ENCODE data around the gene TMEM200B. TPM values are rescaled to one million over a fixed set of nuclear protein-coding genes. Genes with fewer than 3 reads are reported as not detected.
"Not testable (repeated sequence)": the region's sequence is repeated elsewhere in the genome, so short reads cannot be mapped to it uniquely, and the experiment has no call there.

TMEM200B gene
- total RNA-seq, 1 donor = 14.2 TPM

DNA sequence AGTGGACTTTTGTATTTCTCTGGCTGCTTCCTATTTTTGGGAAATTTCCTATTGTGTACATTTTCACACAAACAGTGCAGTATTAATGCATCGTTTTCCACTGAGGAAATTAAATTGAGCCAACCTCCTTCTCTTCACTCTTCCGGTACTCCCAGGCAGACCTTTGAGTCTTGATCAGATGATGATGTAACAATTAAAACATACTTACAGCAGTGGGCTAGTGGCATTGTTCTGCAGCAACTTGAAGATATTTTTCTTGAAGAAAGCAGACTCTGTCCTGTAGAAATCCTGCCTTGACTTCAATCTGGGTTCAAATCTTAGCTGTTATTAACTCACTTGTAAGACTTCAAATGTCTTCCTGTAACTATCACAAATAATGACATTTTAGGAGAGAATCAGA, 19.0 kb upstream of the TMEM200B start:
- DNase-seq (ENCODE audit: low read depth) = no peak
- TF ChIP-seq CTCF (IDR thresholded peaks at IDR 0.05; ENCODE audit: insufficient read depth, low read depth, low read length) = no peak
- no peak overlapping the region for H3K4me3 ChIP-seq (ENCODE audit: low read depth, low read length)

DNA sequence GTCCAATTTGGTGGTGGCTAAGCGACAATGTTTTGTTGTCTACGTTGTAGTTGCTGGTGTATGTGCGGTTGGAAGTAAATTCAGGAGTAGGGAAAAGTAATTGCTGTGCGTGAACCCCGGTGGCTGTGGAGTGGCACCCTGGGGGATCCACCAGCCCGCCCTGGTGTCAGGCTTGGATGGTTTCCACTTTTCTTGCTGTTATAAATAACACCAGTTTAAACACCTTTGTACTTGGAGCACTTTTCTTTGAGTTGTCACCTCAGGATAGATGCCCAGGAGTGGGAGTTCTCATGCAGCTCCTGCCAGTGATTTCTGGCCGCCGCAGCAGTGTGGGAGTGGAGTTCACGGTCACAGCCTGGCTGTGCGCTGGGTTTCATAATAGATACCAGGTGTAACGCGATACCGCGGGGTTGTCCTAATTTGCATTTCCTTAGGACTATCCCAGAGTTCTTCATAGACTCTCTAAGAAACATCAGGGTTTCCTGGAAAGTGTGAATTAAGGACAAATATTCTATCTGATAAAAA, 12.8 kb upstream of the TMEM200B start:
- no peak for TF ChIP-seq CTCF (IDR thresholded peaks at IDR 0.05; ENCODE audit: insufficient read depth, low read depth, low read length)
- H3K4me3 ChIP-seq (ENCODE audit: low read depth, low read length) = no peak overlapping the region
- DNase-seq (ENCODE audit: low read depth) = peak; percentile 52

DNA sequence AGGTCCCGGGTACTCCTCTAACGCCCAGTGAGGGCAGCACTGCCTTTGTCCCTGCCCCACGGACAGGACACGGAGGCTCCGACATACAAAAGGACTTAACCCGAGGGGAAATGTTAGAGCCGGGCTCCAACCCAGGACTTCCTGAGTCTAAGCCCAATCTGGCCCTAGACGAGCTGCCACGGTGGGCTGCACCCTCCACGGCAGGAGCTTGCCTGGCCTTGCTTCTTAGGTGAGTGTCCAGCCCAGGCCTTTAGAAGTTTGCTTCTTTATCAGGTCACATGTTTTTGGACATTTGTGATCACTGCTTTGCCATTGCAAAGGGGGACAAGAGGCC, 11.0 kb upstream of the TMEM200B start:
- no peak for DNase-seq (ENCODE audit: low read depth)
- H3K4me3 ChIP-seq (ENCODE audit: low read depth, low read length) = no peak overlapping the region
- no peak for TF ChIP-seq CTCF (IDR thresholded peaks at IDR 0.05; ENCODE audit: insufficient read depth, low read depth, low read length)

DNA sequence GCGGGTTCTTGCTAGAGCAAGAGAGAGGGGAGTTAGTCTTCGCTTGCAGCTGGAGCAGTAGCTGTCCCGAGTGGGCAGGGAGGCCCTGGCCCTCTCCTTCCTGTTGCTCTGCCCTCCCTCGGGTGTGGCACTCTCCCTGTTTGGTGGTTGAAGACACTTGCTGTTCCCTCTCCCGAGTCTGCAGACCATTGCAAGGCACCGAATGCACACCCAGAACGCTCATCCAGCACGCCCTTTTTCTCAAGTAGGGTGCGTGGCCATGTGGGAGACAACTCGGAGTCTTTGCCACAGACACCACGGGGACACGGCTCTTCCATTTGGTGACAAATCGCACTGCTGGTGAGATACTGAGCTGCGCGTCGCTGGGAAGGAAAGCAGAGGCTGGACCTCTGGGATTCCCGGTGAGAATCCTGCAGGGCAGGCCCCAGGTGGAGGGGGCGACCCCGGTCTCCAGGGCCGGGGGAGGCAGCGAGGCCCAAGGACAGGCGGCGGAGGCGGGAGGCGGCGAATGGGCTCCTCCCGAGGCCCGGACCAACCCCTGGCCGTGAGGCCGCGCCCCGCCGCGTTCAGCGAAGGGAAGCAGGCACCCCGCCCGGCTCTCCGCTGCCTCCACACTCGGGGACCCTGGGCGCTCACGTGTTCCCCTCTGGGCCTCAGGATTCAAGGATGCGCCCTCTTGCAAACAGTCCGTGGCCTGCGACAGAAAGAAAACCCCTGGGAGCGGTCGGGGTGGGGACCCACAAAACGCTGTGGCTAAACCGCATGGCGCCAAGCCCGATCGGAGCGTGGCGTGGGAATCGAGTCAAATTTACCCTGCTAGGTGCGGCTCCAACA, 10.4 kb upstream of the TMEM200B start:
- TF ChIP-seq CTCF (IDR thresholded peaks at IDR 0.05; ENCODE audit: insufficient read depth, low read depth, low read length) = no peak
- DNase-seq (ENCODE audit: low read depth) = no peak
- no peak overlapping the region for H3K4me3 ChIP-seq (ENCODE audit: low read depth, low read length)

DNA sequence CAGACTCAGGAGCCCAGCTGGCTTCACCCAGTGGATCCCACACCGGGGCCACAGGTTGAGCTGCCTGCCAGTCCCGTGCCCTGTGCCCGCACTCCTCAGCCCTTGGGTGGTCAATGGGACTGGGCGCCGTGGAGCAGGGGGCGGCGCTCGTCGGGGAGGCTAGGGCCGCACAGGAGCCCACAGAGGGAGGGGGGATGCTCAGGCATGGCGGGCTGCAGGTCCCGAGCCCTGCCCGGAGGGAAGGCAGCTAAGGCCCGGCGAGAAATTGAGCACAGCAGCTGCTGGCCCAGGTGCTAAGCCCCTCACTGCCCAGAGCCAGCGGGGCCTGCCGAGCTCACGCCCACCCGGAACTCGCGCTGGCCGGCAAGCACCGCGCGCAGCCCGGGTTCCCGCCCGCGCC, 7.4 kb upstream of the TMEM200B start:
- not testable (repeated sequence) for DNase-seq (ENCODE audit: low read depth); H3K4me3 ChIP-seq (ENCODE audit: low read depth, low read length)

GRCh38 chr1:29129916-29130315, 6.2 kb upstream of the TMEM200B start:
- no peak for TF ChIP-seq CTCF (IDR thresholded peaks at IDR 0.05; ENCODE audit: insufficient read depth, low read depth, low read length)
- no peak overlapping the region for H3K4me3 ChIP-seq (ENCODE audit: low read depth, low read length)
- no peak for DNase-seq (ENCODE audit: low read depth)

- no peak for DNase-seq (ENCODE audit: low read depth)
- no peak for TF ChIP-seq CTCF (IDR thresholded peaks at IDR 0.05; ENCODE audit: insufficient read depth, low read depth, low read length)
- no peak overlapping the region for H3K4me3 ChIP-seq (ENCODE audit: low read depth, low read length)
These were observed 5.0 kb upstream of the TMEM200B start for GRCh38 chr1:29128739-29129138.
